ENCODE results near the gene NAAA. TPM values are rescaled to one million over a fixed set of nuclear protein-coding genes. Genes with fewer than 3 reads are reported as not detected.

The NAAA gene
- total RNA-seq, 1 donor from 2014 or later, result 4.0 TPM

DNA sequence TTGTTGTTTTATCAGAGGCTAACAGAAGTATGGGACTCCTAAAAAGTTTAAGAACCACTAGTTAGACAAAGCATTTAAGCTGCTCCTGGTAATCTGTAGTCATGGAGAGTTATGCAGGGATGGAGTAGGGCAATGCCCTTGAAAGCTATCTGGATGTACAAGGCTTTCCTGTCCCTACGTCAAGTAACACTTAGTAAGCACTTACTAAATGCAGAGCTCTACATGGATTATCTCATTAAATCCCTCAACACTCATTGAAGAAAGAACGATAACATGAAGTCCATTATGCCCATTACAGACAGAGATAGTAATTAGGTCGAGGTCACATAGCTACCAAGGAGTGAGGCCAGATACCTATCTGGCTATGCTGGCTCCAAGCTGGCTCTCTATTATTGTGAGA lies 71.7 kb downstream of the NAAA start:
- TF ChIP-seq, protein P1, sequence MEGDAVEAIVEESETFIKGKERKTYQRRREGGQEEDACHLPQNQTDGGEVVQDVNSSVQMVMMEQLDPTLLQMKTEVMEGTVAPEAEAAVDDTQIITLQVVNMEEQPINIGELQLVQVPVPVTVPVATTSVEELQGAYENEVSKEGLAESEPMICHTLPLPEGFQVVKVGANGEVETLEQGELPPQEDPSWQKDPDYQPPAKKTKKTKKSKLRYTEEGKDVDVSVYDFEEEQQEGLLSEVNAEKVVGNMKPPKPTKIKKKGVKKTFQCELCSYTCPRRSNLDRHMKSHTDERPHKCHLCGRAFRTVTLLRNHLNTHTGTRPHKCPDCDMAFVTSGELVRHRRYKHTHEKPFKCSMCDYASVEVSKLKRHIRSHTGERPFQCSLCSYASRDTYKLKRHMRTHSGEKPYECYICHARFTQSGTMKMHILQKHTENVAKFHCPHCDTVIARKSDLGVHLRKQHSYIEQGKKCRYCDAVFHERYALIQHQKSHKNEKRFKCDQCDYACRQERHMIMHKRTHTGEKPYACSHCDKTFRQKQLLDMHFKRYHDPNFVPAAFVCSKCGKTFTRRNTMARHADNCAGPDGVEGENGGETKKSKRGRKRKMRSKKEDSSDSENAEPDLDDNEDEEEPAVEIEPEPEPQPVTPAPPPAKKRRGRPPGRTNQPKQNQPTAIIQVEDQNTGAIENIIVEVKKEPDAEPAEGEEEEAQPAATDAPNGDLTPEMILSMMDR (IDR thresholded peaks at IDR 0.05; ENCODE audit: unreplicated experiment), result no peak
- no peaks in the 10 kb centered on the region for H3K9me3 Mint-ChIP-seq (ENCODE audit: unreplicated experiment)
- no peak for DNase-seq (ENCODE audit: low spot score)
- H3K27me3 Mint-ChIP-seq (ENCODE audit: unreplicated experiment), result no peaks in the 10 kb centered on the region
- H3K27ac Mint-ChIP-seq (ENCODE audit: unreplicated experiment), result no peak overlapping the region
- no peaks in the 10 kb centered on the region for H3K4me1 Mint-ChIP-seq (ENCODE audit: unreplicated experiment)
- no peaks in the 10 kb centered on the region for H3K36me3 Mint-ChIP-seq (ENCODE audit: low read depth, unreplicated experiment)
- H3K4me3 Mint-ChIP-seq (ENCODE audit: unreplicated experiment), result no peak overlapping the region

DNA sequence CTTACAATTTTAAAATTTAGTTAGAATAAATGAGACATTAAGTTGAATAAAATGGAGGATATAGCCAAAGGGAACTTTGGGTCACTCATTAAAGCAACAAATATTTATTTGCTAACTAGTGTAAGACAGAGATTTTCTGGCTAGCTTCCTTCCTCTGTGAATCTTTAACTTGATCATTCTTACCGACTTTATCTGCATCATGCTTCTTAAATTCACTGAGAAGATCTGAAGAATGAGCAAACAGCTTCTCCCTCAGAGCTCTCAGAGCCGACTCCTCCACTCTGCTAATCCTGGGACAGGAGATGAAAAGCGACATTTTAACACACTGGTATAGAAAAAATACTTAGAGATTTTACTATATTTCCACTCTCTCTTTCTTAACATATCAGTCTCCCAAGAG lies 73.7 kb downstream of the NAAA start:
- Mint-ChIP-seq H3K27ac (ENCODE audit: unreplicated experiment) (no peak overlapping the region), H3K27me3 (ENCODE audit: unreplicated experiment) (peaks cover 5% of the 10 kb centered on the region), H3K9me3 (ENCODE audit: unreplicated experiment) (no peaks in the 10 kb centered on the region), H3K4me3 (ENCODE audit: unreplicated experiment) (no peak overlapping the region), H3K36me3 (ENCODE audit: low read depth, unreplicated experiment) (no peaks in the 10 kb centered on the region), H3K4me1 (ENCODE audit: unreplicated experiment) (no peaks in the 10 kb centered on the region)
- TF ChIP-seq, protein P1 (IDR thresholded peaks at IDR 0.05; ENCODE audit: unreplicated experiment), result no peak
- no peak for DNase-seq (ENCODE audit: low spot score)

Other genes starting within 250 kb of the NAAA start
- 48.5 TPM for gene USO1, start 216.4 kb downstream of the NAAA start, total RNA-seq (ENCODE audit: unreplicated experiment)
- gene PPEF2, start 38.6 kb downstream of the NAAA start, total RNA-seq (ENCODE audit: unreplicated experiment), result not detected
- gene SDAD1, start 49.9 kb upstream of the NAAA start, total RNA-seq (ENCODE audit: unreplicated experiment), result 40.6 TPM
- not detected for gene CXCL9, start 66.5 kb upstream of the NAAA start, total RNA-seq (ENCODE audit: unreplicated experiment)
- not detected for gene CXCL10, start 82.5 kb upstream of the NAAA start, total RNA-seq (ENCODE audit: unreplicated experiment)
- gene CXCL11, start 95.1 kb upstream of the NAAA start, total RNA-seq (ENCODE audit: unreplicated experiment), result not detected
- not detected for gene ART3, start 133.7 kb upstream of the NAAA start, total RNA-seq (ENCODE audit: unreplicated experiment)
- 44.2 TPM for gene NUP54, start 207.4 kb upstream of the NAAA start, total RNA-seq (ENCODE audit: unreplicated experiment)

Data from endothelial cell (in vitro differentiated cells).